Osteocyte (in vitro differentiated cells): ENCODE results near the gene OXGR1. TPM values are rescaled to one million over a fixed set of nuclear protein-coding genes. Genes with fewer than 3 reads are reported as not detected.

Experiments used
- DNase-seq: peaks from one replicate; pipeline ENCODE4 v3.0.0; 2021; ENCODE audit warnings: mixed read lengths; ENCODE audit not compliant: unreplicated experiment; ENCODE audit errors: extremely low spot score
- H3K27ac Mint-ChIP-seq: one replicate; pipeline ENCODE4 v1.8.0; 2021; ENCODE audit warnings: mild to moderate bottlenecking, mixed read lengths; ENCODE audit not compliant: unreplicated experiment
- H3K27me3 Mint-ChIP-seq: one replicate; pipeline ENCODE4 v1.8.0; 2021; ENCODE audit warnings: mixed read lengths; ENCODE audit not compliant: unreplicated experiment
- H3K36me3 Mint-ChIP-seq: one replicate; pipeline ENCODE4 v1.8.0; 2021; ENCODE audit warnings: mixed read lengths; ENCODE audit not compliant: unreplicated experiment
- H3K4me1 Mint-ChIP-seq: one replicate; pipeline ENCODE4 v1.8.0; 2021; ENCODE audit warnings: mixed read lengths; ENCODE audit not compliant: unreplicated experiment
- H3K4me3 Mint-ChIP-seq: one replicate; pipeline ENCODE4 v1.8.0; 2021; ENCODE audit warnings: mild to moderate bottlenecking, moderate library complexity, mixed read lengths; ENCODE audit not compliant: unreplicated experiment
- H3K9me3 Mint-ChIP-seq: one replicate; pipeline ENCODE4 v1.8.0; 2021; ENCODE audit warnings: mixed read lengths; ENCODE audit not compliant: unreplicated experiment
- CTCF ChIP-seq: fragments of 200-600 bp; sonication (generic); IDR thresholded peaks from 2 replicates; pipeline ENCODE4 v1.5.0; 2021; ENCODE audit warnings: antibody characterized with exemption, mild to moderate bottlenecking, moderate library complexity
- total RNA-seq: library from RNA; stranded (reverse); gene quantifications from 2 replicates; pipeline ENCODE4 v1.2.1, GENCODE V29; 2021

The OXGR1 gene
- total RNA-seq, 1 donor from 2014 or later, result not detected

GRCh38 chr13:97005625-97006262 is 11.5 kb upstream of the OXGR1 start:
- Mint-ChIP-seq H3K9me3 (no peaks in the 10 kb centered on the region), H3K4me1 (peaks cover 11% of the 10 kb centered on the region), H3K36me3 (no peaks in the 10 kb centered on the region), H3K4me3 (no peak overlapping the region), H3K27me3 (peaks cover 28% of the 10 kb centered on the region), H3K27ac (no peak overlapping the region)
- no peak for TF ChIP-seq CTCF
- DNase-seq, result no peak

- no peak for TF ChIP-seq CTCF
- H3K9me3 Mint-ChIP-seq, result no peaks in the 10 kb centered on the region
- no peak overlapping the region for H3K4me3 Mint-ChIP-seq
- no peak for DNase-seq
- peaks cover 31% of the 10 kb centered on the region for H3K27me3 Mint-ChIP-seq
- H3K36me3 Mint-ChIP-seq, result no peaks in the 10 kb centered on the region
- no peak overlapping the region for H3K27ac Mint-ChIP-seq
- peaks cover 11% of the 10 kb centered on the region for H3K4me1 Mint-ChIP-seq
These were observed 10.6 kb upstream of the OXGR1 start for GRCh38 chr13:97004886-97005285.

- DNase-seq, result no peak
- Mint-ChIP-seq H3K4me1 (peaks cover 11% of the 10 kb centered on the region), H3K27ac (no peak overlapping the region), H3K27me3 (peaks cover 32% of the 10 kb centered on the region), H3K9me3 (no peaks in the 10 kb centered on the region), H3K36me3 (no peaks in the 10 kb centered on the region), H3K4me3 (no peak overlapping the region)
- TF ChIP-seq CTCF, result no peak
These were observed 10.0 kb upstream of the OXGR1 start for GRCh38 chr13:97004096-97004876.

GRCh38 chr13:97003071-97003470 is 8.8 kb upstream of the OXGR1 start:
- no peaks in the 10 kb centered on the region for H3K9me3 Mint-ChIP-seq
- H3K27me3 Mint-ChIP-seq, result peaks cover 40% of the 10 kb centered on the region
- TF ChIP-seq CTCF, result no peak
- H3K27ac Mint-ChIP-seq, result no peak overlapping the region
- peaks cover 11% of the 10 kb centered on the region for H3K4me1 Mint-ChIP-seq
- H3K36me3 Mint-ChIP-seq, result no peaks in the 10 kb centered on the region
- no peak overlapping the region for H3K4me3 Mint-ChIP-seq
- no peak for DNase-seq

- DNase-seq, result no peak
- no peaks in the 10 kb centered on the region for H3K36me3 Mint-ChIP-seq
- H3K27me3 Mint-ChIP-seq, result peaks cover 45% of the 10 kb centered on the region
- no peak overlapping the region for H3K4me3 Mint-ChIP-seq
- no peaks in the 10 kb centered on the region for H3K9me3 Mint-ChIP-seq
- peaks cover 11% of the 10 kb centered on the region for H3K4me1 Mint-ChIP-seq
- no peak overlapping the region for H3K27ac Mint-ChIP-seq
- no peak for TF ChIP-seq CTCF
These were observed 8.3 kb upstream of the OXGR1 start for GRCh38 chr13:97002581-97002980.
